Thoracic aorta (tissue), 2 donors: ENCODE measurements around the gene HDAC4. TPM values are rescaled to one million over a fixed set of nuclear protein-coding genes. Genes with fewer than 3 reads are reported as not detected.

ENCODE experiments used
- ATAC-seq: fragments of 150-250 bp; one replicate; pipeline ENCODE4 v1.8.0; 2017; ENCODE audit warnings: low read depth; ENCODE audit not compliant: insufficient number of reproducible peaks, low FRiP score
- DNase-seq: peaks from one replicate; pipeline ENCODE4 v3.0.0-alpha.2; 2020; ENCODE audit warnings: low spot score
- H3K27ac ChIP-seq, 2 donors: fragments of 200-600 bp; sonication (generic); 1 replicate in 1 of 2; 2 replicates in 1 of 2; pipeline ENCODE4 v1.5.1; 2016; ENCODE audit warnings: mild to moderate bottlenecking in 2 of 2, moderate library complexity in 2 of 2
- H3K27me3 ChIP-seq: fragments of 200-600 bp; sonication (generic); replicated peaks from 2 replicates; pipeline ENCODE4 v1.6.0; 2016; ENCODE audit warnings: mild to moderate bottlenecking; ENCODE audit not compliant: insufficient read depth
- H3K36me3 ChIP-seq: fragments of 200-600 bp; sonication (generic); one replicate; pipeline ENCODE4 v1.5.1; 2016
- H3K4me1 ChIP-seq, 2 donors: fragments of 200-600 bp; sonication (generic); 1 replicate in 1 of 2; 2 replicates in 1 of 2; pipeline versions ENCODE4 v1.5.1 to v1.6.0; 2016; ENCODE audit warnings: low read depth in 2 of 2, mild to moderate bottlenecking in 1 of 2; ENCODE audit not compliant: control insufficient read depth in 1 of 2
- H3K4me3 ChIP-seq: fragments of 200-600 bp; sonication (generic); 2 replicates; pipeline ENCODE4 v1.5.1; 2016; ENCODE audit warnings: mild to moderate bottlenecking
- H3K9me3 ChIP-seq: fragments of 200-600 bp; sonication (generic); 2 replicates; pipeline ENCODE4 v1.5.1; 2016
- total RNA-seq, 2 donors: library from RNA; depleted of rRNA; stranded (reverse); fragments of >200 nt; gene quantifications; one replicate each; pipeline versions ENCODE4 v1.1.0 to v1.2.3, GENCODE V29; 2016
- TF ChIP-seq, protein P1 (sequence below): fragments of 200-600 bp; sonication (generic); IDR thresholded peaks from one replicate; pipeline ENCODE4 v1.5.1; 2019; ENCODE audit warnings: antibody characterized with exemption

Gene HDAC4
- total RNA-seq, 2 donors from 2014 or later, result 79.2 to 163 TPM

DNA sequence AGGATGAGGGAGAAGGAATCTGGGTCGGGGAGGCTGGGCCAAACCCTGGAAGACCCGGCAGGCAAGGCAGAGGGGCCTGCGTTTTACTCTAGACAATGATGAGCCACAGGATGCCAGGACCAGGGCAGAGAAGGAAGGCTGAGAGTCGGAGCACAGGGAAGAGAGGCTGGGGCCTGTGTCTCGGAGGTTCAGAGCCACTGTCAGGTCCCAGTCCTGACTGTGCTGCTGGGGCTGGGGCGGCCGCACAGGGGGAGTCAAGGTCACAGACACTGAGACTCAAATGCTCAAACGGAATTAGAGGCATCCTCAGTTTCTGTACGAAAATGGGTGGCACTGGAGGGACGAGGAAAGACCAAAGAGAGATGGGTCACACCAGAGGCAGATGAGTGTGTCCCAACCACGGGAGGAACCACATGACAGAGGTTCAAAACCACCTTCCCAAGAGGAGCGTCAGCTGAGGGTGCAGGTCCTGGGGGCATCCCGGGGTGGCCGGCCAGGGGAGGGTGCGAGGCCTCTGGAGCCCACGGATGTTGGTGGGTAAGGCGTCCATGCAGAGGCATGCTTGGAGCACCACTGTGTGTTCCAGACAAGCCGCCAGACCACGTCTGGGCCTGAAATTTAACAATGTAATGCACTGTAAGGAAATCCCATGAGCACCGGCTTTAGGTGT is 14.7 kb downstream of the HDAC4 start:
- ATAC-seq (no peak), DNase-seq (no peak)
- TF ChIP-seq, protein P1, sequence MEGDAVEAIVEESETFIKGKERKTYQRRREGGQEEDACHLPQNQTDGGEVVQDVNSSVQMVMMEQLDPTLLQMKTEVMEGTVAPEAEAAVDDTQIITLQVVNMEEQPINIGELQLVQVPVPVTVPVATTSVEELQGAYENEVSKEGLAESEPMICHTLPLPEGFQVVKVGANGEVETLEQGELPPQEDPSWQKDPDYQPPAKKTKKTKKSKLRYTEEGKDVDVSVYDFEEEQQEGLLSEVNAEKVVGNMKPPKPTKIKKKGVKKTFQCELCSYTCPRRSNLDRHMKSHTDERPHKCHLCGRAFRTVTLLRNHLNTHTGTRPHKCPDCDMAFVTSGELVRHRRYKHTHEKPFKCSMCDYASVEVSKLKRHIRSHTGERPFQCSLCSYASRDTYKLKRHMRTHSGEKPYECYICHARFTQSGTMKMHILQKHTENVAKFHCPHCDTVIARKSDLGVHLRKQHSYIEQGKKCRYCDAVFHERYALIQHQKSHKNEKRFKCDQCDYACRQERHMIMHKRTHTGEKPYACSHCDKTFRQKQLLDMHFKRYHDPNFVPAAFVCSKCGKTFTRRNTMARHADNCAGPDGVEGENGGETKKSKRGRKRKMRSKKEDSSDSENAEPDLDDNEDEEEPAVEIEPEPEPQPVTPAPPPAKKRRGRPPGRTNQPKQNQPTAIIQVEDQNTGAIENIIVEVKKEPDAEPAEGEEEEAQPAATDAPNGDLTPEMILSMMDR, result no peak
- Histone ChIP-seq H3K27ac (no peak overlapping the region), H3K27me3 (no peaks in the 10 kb centered on the region), H3K9me3 (no peaks in the 10 kb centered on the region), H3K36me3 (peaks cover 7% of the 10 kb centered on the region), H3K4me1 (peaks cover 2 to 5% of the 10 kb centered on the region in 2 donors), H3K4me3 (no peak overlapping the region)

DNA sequence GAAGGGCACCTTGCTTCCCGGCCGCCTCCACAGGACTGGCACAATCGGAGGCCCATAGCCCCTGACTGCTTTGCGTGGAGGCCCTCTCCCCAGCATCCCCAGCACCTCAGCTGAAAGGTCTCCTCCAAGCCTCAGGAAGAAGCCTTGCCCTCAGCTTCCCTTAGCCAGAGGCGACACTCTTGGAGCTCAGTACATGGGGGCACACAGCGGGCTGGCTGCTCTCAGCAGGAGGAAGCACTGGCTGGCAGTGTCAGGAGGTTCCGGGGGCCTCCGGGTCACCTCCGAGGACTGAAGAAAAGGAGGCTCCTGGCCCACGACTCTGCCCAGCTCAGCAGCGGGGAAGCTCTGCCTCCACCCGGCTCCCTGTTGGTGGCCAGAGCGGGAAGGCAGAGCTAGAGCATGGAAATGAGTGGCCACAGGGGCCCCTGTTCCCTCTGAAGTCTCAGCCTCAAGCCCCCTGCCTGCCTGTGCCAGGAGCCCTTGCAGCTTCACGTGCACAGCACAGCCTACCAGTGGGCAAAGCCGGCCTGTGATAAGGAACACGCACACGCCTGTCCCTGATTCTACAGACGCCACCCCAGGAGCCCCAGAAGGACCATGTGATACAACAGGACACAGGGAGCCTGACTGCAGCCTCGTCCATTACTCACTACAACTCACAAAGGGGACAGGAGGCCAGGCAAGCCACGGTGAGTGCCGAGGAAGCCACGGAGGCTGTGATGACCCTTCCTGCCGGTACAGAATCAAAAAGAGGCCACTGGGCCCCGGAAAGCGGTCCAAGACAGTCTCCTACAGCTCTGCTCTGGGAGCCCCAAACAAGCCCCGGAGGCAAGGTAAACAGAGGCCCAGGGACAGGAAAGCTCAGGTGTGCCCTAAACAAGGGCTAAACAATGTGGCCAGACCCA is 15.5 kb downstream of the HDAC4 start:
- no peak overlapping the region for H3K4me3 ChIP-seq

DNA sequence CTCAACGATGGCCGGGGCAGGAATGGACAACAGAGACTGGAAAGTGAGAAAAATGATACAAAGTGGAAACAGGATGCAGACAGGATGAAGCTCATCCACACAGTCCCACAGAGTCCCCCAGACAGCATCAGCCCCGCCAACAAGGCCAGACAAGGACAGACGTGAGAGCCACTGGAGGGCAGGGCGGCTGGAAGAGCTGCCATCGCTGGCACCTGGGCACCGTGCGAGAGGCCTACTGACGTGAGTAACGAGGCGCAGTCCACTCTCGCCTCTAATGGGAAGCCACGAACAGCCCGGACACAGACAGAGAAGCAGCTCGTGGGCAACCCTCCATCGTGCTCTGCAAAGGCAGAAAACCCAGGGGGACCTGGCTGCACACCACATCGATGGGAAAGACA is 17.1 kb downstream of the HDAC4 start:
- Histone ChIP-seq H3K4me1 (peaks cover 5% of the 10 kb centered on the region in 2 donors), H3K27me3 (no peaks in the 10 kb centered on the region), H3K27ac (no peak overlapping the region), H3K36me3 (no peaks in the 10 kb centered on the region), H3K9me3 (no peaks in the 10 kb centered on the region), H3K4me3 (no peak overlapping the region)
- no peak for ATAC-seq
- TF ChIP-seq, protein P1, result no peak
- no peak for DNase-seq

More for the DNA sequence above, 15.5 kb downstream of the HDAC4 start:
- peaks cover 7% of the 10 kb centered on the region for H3K36me3 ChIP-seq
- H3K9me3 ChIP-seq, result no peaks in the 10 kb centered on the region
- DNase-seq (no peak), ATAC-seq (no peak)
- peaks cover 5% of the 10 kb centered on the region in 2 donors for H3K4me1 ChIP-seq
- TF ChIP-seq, protein P1, result no peak
- no peak overlapping the region for H3K27ac ChIP-seq
- H3K27me3 ChIP-seq, result no peaks in the 10 kb centered on the region

DNA sequence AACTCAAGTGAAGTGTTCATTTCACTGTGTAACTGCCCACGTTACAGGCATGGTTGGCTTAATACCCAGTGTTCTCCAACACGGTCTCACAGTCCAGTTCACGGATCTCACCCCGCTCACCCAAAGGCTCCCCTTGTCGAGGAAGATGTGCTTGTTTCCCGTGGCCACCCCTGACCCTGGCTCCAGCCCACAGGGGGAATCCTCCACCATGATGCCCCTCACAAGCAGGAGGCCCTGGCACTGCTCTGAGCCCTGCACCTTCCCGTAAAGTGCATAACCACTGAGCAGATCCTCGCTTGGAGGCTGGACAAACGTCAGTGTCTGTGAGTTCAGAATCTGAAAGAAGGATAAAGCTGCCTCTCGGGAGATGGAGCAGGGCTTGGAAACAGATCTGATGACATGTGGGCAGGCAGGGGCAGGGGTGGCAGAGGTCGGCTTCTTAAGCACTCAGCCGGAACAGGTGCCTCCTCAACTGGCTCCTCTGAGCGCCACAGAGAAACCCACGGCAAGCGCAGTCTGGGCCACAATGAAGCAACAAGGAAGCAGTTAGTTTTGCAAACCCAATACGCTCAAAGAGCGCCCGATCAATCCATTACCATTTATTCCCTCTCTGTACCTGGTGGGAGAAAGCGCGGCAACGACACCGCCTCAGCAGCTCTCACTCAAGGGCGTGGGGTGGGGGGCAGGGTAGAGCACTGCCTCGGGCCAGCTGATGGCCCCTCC is 17.6 kb downstream of the HDAC4 start:
- Histone ChIP-seq H3K4me1 (peaks cover 5% of the 10 kb centered on the region in 2 donors), H3K27ac (no peak overlapping the region)

More for the DNA sequence above, 17.6 kb downstream of the HDAC4 start:
- TF ChIP-seq, protein P1, result no peak
- no peaks in the 10 kb centered on the region for H3K9me3 ChIP-seq
- DNase-seq (no peak), ATAC-seq (no peak)
- no peaks in the 10 kb centered on the region for H3K27me3 ChIP-seq
- H3K36me3 ChIP-seq, result no peaks in the 10 kb centered on the region
- no peak overlapping the region for H3K4me3 ChIP-seq
